SU-DHL-6 (cell line): ENCODE data around the gene ATL3.

ENCODE experiments used
- CTCF ChIP-seq: fragments of 200-600 bp; sonication (generic); IDR thresholded peaks from one replicate; pipeline ENCODE4 v1.5.1; 2017; ENCODE audit warnings: antibody characterized with exemption, mild to moderate bottlenecking, low read length, moderate library complexity; ENCODE audit not compliant: insufficient read depth, poor library complexity, severe bottlenecking
- EZH2phosphoT487 ChIP-seq: fragments of 200-600 bp; sonication (generic), shearing (Covaris generic); conservative IDR thresholded peaks from 2 replicates; pipeline ENCODE4 v1.6.1; 2018; ENCODE audit warnings: mild to moderate bottlenecking, antibody characterized with exemption, low read length, moderate library complexity, mixed read lengths

DNA sequence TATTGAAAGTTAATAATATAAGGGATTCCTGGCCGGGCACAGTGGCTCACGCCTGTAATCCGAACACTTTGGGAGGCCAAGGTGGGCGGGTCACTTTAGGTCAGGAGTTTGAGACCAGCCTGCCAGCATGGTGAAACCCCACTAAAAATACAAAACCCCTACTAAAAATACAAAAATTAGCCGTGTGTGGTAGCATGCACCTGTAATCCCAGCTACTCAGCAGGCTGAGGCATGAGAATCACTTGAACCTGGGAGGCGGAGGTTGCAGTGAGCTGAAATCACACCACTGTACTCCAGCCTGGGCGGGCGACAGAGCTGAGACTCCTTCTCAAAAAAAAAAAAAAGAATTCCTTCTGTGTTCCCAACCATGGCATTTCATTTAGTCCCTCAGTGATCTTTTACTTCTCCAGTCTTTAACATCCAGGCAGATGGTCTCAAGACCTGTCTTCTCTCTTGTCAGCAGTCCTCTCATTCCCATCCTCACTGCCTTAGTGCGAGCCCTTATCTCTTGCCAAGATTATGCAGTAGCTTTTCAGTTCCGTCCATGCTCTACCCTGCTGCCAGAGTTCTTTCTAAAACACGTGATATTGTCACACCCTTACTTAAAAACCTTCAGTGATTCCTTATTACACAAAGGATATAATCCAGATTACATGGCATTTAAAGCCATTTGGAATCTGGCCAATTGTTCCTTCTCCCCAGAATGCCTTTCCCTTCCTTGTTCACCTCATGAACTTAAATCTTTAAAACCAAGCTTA is 28.0 kb upstream of the ATL3 start:
- no peak for TF ChIP-seq CTCF
- no peak for TF ChIP-seq EZH2phosphoT487
